DOHH2 (cell line): ENCODE data around the gene MGAM2.
"Not testable (repeated sequence)": the region's sequence is repeated elsewhere in the genome, so short reads cannot be mapped to it uniquely, and the experiment has no call there.

Experiments
- H3F3A ChIP-seq: fragments of 200-600 bp; sonication (generic), shearing (Covaris generic); 2 replicates; pipeline ENCODE4 v1.6.0; 2016; ENCODE audit warnings: antibody characterized with exemption, mild to moderate bottlenecking; ENCODE audit not compliant: control insufficient read depth, insufficient read depth
- H3K27ac ChIP-seq: fragments of 200-600 bp; sonication (generic); 2 replicates; pipeline ENCODE4 v1.5.1; 2014; ENCODE audit warnings: low read depth, mild to moderate bottlenecking, low read length, moderate library complexity
- H3K27me3 ChIP-seq: fragments of 200-600 bp; sonication (generic); 2 replicates; pipeline ENCODE4 v1.6.1; 2014; ENCODE audit warnings: mild to moderate bottlenecking, low read length, mixed read lengths; ENCODE audit not compliant: control insufficient read depth
- H3K36me3 ChIP-seq: fragments of 200-600 bp; sonication (generic); 2 replicates; pipeline ENCODE4 v1.6.1; 2014; ENCODE audit warnings: mild to moderate bottlenecking, low read length, moderate library complexity, mixed read lengths; ENCODE audit not compliant: control insufficient read depth
- H3K4me1 ChIP-seq: fragments of 200-600 bp; sonication (generic); 2 replicates; pipeline ENCODE4 v1.6.1; 2014; ENCODE audit warnings: mild to moderate bottlenecking, low read length, mixed read lengths; ENCODE audit not compliant: control insufficient read depth
- H3K4me2 ChIP-seq: fragments of 200-600 bp; sonication (generic); 2 replicates; pipeline ENCODE4 v1.6.0; 2014; ENCODE audit warnings: mild to moderate bottlenecking, low read length, moderate library complexity
- H3K4me3 ChIP-seq: fragments of 200-600 bp; sonication (generic); 2 replicates; pipeline ENCODE4 v1.5.1; 2014; ENCODE audit warnings: mild to moderate bottlenecking, low read length, mixed read lengths
- H3K79me2 ChIP-seq: fragments of 200-600 bp; sonication (generic); 2 replicates; pipeline ENCODE4 v1.6.1; 2014; ENCODE audit warnings: mild to moderate bottlenecking, low read length, mixed read lengths; ENCODE audit not compliant: control insufficient read depth
- H3K9me2 ChIP-seq: fragments of 200-600 bp; sonication (generic); replicated peaks from 2 replicates; pipeline ENCODE4 v1.6.1; 2014; ENCODE audit warnings: mild to moderate bottlenecking, low read length, mixed read lengths; ENCODE audit not compliant: control insufficient read depth
- H3K9me3 ChIP-seq: fragments of 200-600 bp; sonication (generic); 2 replicates; pipeline ENCODE4 v1.6.1; 2014; ENCODE audit warnings: antibody characterized with exemption, low read length, mixed read lengths; ENCODE audit not compliant: control insufficient read depth, insufficient read depth
- H4K20me1 ChIP-seq: fragments of 200-600 bp; sonication (generic); 2 replicates; pipeline ENCODE4 v1.6.0; 2014; ENCODE audit warnings: low read depth, mild to moderate bottlenecking, antibody characterized with exemption, low read length, moderate library complexity; ENCODE audit not compliant: control insufficient read depth, insufficient read depth
- EZH2phosphoT487 ChIP-seq: fragments of 200-600 bp; sonication (generic); IDR thresholded peaks from 2 replicates; pipeline ENCODE4 v1.6.1; 2017; ENCODE audit warnings: borderline replicate concordance, mild to moderate bottlenecking, antibody characterized with exemption, low read length, moderate library complexity, mixed read lengths
- TF ChIP-seq, protein P1 (sequence below): fragments of 200-600 bp; sonication (generic); IDR thresholded peaks from one replicate; pipeline ENCODE4 v1.5.1; 2014; ENCODE audit warnings: antibody characterized with exemption, mild to moderate bottlenecking, low read depth, low read length; ENCODE audit not compliant: poor library complexity, severe bottlenecking

MGAM2 gene

DNA sequence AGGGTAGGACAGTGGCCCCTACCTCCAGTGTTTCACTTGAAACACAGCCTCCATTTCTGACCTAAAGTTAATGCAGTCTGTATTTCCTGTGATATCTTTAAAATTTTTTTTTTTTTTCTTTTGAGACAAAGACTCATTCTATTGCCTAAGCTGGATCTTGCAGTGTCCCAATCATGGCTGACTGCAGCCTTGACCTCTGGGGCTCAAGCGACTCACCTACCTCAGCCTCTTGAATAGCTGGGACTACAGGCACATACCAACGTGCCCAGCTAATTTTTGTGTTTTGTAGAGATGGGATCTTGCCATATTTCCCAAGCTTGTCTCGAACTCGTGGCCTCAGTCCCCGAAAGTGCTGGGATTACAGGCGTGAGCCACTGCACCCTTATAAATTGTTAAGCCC, 16.7 kb upstream of the MGAM2 start:
- no peak overlapping the region for H3K4me3 ChIP-seq
- TF ChIP-seq, protein P1, sequence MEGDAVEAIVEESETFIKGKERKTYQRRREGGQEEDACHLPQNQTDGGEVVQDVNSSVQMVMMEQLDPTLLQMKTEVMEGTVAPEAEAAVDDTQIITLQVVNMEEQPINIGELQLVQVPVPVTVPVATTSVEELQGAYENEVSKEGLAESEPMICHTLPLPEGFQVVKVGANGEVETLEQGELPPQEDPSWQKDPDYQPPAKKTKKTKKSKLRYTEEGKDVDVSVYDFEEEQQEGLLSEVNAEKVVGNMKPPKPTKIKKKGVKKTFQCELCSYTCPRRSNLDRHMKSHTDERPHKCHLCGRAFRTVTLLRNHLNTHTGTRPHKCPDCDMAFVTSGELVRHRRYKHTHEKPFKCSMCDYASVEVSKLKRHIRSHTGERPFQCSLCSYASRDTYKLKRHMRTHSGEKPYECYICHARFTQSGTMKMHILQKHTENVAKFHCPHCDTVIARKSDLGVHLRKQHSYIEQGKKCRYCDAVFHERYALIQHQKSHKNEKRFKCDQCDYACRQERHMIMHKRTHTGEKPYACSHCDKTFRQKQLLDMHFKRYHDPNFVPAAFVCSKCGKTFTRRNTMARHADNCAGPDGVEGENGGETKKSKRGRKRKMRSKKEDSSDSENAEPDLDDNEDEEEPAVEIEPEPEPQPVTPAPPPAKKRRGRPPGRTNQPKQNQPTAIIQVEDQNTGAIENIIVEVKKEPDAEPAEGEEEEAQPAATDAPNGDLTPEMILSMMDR: no peak
- no peak for TF ChIP-seq EZH2phosphoT487
- no peaks in the 10 kb centered on the region for H3K9me3 ChIP-seq
- no peak overlapping the region for H3K4me2 ChIP-seq
- no peak overlapping the region for H3K27ac ChIP-seq
- no peaks in the 10 kb centered on the region for H3K27me3 ChIP-seq
- no peaks in the 10 kb centered on the region for H3K79me2 ChIP-seq
- H4K20me1 ChIP-seq: no peaks in the 10 kb centered on the region
- no peaks in the 10 kb centered on the region for H3K4me1 ChIP-seq
- H3F3A ChIP-seq: no peaks in the 10 kb centered on the region
- H3K36me3 ChIP-seq: no peaks in the 10 kb centered on the region
- no peaks in the 10 kb centered on the region for H3K9me2 ChIP-seq

DNA sequence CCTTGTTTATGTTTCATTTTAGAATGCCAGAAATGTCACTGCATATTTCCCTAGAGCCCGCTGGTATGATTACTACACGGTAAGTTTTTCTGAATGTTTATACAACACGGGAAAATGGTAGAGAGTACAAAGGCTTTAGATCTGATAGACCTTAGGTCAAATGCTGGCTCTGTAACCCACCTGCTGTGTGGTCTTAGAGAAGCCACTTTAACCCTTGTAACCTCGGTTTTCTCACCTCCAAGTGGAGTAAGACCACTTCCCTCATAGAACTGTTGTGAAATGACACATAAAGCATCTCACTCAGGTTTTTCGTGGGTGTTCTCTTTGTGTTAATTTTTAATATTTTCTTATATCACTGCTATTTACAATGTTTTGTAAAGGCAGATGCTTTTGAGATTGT, 13.9 kb upstream of the MGAM2 start:
- H3F3A ChIP-seq: no peaks in the 10 kb centered on the region
- H3K4me3 ChIP-seq: no peak overlapping the region
- no peaks in the 10 kb centered on the region for H3K27me3 ChIP-seq
- H3K36me3 ChIP-seq: no peaks in the 10 kb centered on the region
- no peak overlapping the region for H3K4me2 ChIP-seq
- TF ChIP-seq, protein P1: no peak
- no peak for TF ChIP-seq EZH2phosphoT487
- no peaks in the 10 kb centered on the region for H3K4me1 ChIP-seq
- no peaks in the 10 kb centered on the region for H3K9me3 ChIP-seq
- no peaks in the 10 kb centered on the region for H4K20me1 ChIP-seq
- H3K79me2 ChIP-seq: no peaks in the 10 kb centered on the region
- no peak overlapping the region for H3K27ac ChIP-seq
- H3K9me2 ChIP-seq: no peaks in the 10 kb centered on the region

DNA sequence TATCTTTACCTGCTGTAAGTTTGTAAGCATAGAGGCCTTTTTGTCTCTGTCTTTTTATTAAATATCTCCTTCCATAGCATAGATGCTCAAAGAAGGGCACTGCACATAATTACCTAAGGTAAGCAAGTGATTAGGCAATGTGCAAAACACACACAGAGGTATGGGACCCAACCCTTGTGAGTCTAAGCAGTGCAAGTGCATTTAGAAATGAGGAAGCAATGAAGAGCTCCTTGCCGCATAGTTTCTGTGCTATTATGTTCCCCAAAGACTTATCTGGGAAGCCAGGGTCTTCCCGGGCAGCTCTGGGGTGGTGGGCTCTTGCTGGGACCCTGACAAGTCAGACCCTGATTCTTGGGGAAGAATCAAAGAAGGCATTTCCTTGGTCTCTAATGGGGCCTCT, 13.5 kb upstream of the MGAM2 start:
- Histone ChIP-seq H3K9me2 (no peaks in the 10 kb centered on the region), H3K9me3 (no peaks in the 10 kb centered on the region), H3F3A (no peaks in the 10 kb centered on the region), H3K36me3 (no peaks in the 10 kb centered on the region), H3K4me1 (no peaks in the 10 kb centered on the region), H3K79me2 (no peaks in the 10 kb centered on the region), H3K4me2 (no peak overlapping the region), H3K27ac (no peak overlapping the region), H4K20me1 (no peaks in the 10 kb centered on the region), H3K4me3 (no peak overlapping the region), H3K27me3 (no peaks in the 10 kb centered on the region)
- TF ChIP-seq, protein P1: no peak
- TF ChIP-seq EZH2phosphoT487: no peak

DNA sequence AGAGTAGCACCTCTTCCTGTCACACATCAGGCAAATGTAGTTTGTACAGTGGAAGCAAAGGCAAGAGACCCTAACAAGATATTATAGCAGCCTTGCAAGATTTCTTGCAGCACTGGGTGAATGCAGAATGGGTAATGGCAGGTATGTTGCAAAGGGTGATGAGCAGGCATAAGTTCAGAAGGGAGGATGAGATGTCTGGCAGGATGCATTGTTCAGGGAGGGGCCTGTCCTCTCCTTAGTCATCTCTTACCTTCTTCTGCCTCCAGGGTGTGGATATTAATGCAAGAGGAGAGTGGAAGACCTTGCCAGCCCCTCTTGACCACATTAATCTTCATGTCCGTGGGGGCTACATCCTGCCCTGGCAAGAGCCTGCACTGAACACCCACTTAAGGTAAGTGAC, 12.2 kb upstream of the MGAM2 start:
- not testable (repeated sequence) for H3K9me2 ChIP-seq, H4K20me1 ChIP-seq, H3K27ac ChIP-seq, H3K4me3 ChIP-seq, H3F3A ChIP-seq, H3K79me2 ChIP-seq, H3K4me2 ChIP-seq, H3K36me3 ChIP-seq, H3K27me3 ChIP-seq, H3K9me3 ChIP-seq, H3K4me1 ChIP-seq
